ENCODE results near the gene SUFU. TPM values are rescaled to one million over a fixed set of nuclear protein-coding genes. Genes with fewer than 3 reads are reported as not detected.

The SUFU gene
- total RNA-seq, 4 donors from 2014 or later = 3.7 to 10.1 (median 7.1) TPM

DNA sequence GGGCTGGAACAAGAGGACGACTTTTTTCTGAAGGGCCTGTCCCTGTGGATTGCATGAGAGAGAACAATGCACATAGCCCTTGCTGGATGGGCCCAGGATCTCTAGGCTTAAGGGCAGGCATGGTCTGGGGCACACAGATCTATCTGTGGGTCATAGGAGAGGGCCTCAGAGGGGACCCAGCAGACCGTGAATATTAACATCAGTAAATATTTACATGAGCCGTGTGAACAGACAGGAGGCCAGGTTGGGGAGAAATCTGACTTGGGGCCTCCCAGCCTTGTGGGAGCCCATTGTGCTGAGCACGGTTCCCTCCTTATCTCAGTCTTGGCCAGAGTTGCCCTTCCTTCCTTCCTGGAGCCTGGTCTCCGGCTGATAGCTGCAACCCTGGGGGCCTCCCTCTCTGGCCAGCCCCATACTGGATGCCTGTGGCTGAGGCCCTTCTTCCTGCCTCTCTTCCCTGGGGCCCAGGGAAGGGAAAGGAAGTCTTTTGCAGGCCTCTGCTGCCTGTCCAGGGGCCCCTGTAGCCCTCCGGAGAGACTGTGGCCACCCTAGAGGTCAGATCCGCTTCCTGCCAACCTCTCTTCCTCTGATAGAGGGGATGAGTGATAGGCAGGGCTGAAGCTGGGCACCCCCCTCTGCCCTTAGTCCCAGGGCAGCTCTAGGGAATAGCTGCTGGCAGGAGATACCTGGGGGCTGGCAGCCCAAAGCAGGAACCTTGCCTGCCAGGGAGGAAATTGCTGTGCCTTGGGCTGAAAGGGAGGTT, 96.0 kb downstream of the SUFU start:
- ATAC-seq (ENCODE audit: low FRiP score) (no peak), DNase-seq (ENCODE audit: low spot score) (no peak)
- TF ChIP-seq, protein P1, sequence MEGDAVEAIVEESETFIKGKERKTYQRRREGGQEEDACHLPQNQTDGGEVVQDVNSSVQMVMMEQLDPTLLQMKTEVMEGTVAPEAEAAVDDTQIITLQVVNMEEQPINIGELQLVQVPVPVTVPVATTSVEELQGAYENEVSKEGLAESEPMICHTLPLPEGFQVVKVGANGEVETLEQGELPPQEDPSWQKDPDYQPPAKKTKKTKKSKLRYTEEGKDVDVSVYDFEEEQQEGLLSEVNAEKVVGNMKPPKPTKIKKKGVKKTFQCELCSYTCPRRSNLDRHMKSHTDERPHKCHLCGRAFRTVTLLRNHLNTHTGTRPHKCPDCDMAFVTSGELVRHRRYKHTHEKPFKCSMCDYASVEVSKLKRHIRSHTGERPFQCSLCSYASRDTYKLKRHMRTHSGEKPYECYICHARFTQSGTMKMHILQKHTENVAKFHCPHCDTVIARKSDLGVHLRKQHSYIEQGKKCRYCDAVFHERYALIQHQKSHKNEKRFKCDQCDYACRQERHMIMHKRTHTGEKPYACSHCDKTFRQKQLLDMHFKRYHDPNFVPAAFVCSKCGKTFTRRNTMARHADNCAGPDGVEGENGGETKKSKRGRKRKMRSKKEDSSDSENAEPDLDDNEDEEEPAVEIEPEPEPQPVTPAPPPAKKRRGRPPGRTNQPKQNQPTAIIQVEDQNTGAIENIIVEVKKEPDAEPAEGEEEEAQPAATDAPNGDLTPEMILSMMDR (IDR thresholded peaks at IDR 0.05) = no peak

DNA sequence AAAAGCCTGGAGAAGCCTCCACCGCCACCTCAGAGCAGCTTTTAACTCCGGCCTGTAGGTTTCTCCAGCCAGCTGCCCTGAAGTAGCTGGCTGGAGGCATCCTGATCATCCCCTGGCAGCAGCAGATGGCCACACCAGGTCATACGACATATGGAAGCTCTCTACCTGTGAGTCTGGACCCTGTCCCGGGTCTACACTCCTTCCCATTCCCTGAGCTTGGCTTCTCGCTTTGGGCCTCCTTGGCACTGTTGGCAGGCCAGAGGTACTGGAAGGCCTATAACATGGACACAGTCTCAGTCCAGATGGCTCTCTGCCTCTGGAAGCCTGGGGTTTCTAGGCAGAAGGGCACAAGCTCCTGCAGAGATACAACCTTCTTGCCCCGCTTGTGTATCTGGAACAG, 97.0 kb downstream of the SUFU start:
- no peak for ATAC-seq (ENCODE audit: low FRiP score)
- TF ChIP-seq, protein P1 (IDR thresholded peaks at IDR 0.05) = no peak
- DNase-seq (ENCODE audit: low spot score) = no peak

- ATAC-seq (ENCODE audit: low FRiP score) = no peak
- TF ChIP-seq, protein P1 (IDR thresholded peaks at IDR 0.05) = no peak
- DNase-seq (ENCODE audit: low spot score) = no peak
Measured at GRCh38 chr10:102601639-102602038, 97.9 kb downstream of the SUFU start.

DNA sequence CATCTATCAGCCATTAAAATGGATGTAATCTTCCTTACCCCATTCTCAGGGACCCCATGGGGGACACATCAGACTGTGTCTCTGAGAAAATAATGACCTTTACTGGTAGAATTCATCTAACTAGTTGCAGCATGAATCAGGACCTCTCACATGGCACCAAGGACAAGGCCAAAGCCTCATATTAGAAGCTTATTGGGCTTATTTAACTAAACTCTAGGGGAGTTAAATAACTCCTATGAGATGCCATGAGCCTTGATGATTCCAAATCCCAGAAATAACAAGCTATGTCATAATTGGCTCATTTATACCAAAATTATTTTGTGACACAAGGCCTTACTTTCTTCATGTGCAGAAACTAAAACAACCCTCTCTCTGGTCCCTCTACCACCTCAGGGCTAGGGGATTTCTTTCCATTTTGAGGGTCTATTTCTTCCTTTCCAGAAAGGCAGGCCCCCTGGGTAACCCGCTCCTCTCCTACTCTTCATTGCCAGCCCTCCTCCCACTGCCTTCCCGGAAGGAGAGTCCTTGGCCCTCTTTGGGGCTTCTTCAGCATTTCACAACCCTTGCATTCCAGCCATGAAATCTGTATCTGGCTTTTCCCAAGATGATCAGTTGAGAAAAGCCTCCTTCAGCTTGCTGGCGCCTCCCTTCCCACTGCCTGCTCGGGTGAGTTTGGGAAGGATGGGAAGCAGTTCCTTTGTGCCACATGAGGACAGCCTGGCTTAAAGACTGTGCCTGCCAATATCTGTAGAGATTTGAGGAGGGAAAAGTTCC, 98.7 kb downstream of the SUFU start:
- ATAC-seq (ENCODE audit: low FRiP score) (peak; percentile 54), DNase-seq (ENCODE audit: low spot score) (no peak)
- TF ChIP-seq, protein P1 (IDR thresholded peaks at IDR 0.05) = no peak

GRCh38 chr10:102603946-102604345, 100.2 kb downstream of the SUFU start:
- DNase-seq (ENCODE audit: low spot score) (no peak), ATAC-seq (ENCODE audit: low FRiP score) (no peak)
- TF ChIP-seq, protein P1 (IDR thresholded peaks at IDR 0.05) = no peak

GRCh38 chr10:102604439-102604841, 100.7 kb downstream of the SUFU start:
- ATAC-seq (ENCODE audit: low FRiP score) (peak; percentile 37), DNase-seq (ENCODE audit: low spot score) (no peak)
- TF ChIP-seq, protein P1 (IDR thresholded peaks at IDR 0.05) = no peak

Data from omental fat pad (tissue), 4 donors.